Osteoblast (primary cell): ENCODE measurements around the gene CDKN1C. TPM values are rescaled to one million over a fixed set of nuclear protein-coding genes. Genes with fewer than 3 reads are reported as not detected.

Source experiments
- DNase-seq: peaks from one replicate; pipeline ENCODE4 v3.0.0; 2011; ENCODE audit warnings: low spot score, mixed read lengths; ENCODE audit not compliant: insufficient read length; ENCODE audit errors: missing footprints
- H2AFZ ChIP-seq: 2 replicates; pipeline ENCODE4 v1.6.0; 2011; ENCODE audit warnings: mild to moderate bottlenecking, low read length
- H3K27ac ChIP-seq: 2 replicates; pipeline ENCODE4 v1.5.1; 2011; ENCODE audit warnings: mild to moderate bottlenecking, low read depth, low read length, moderate library complexity
- H3K27me3 ChIP-seq: 2 replicates; pipeline ENCODE4 v1.6.0; 2012; ENCODE audit warnings: mild to moderate bottlenecking, control low read depth, inconsistent platforms, low read length, moderate library complexity; ENCODE audit not compliant: insufficient read depth
- H3K36me3 ChIP-seq: 2 replicates; pipeline ENCODE4 v1.5.1; 2011; ENCODE audit warnings: mild to moderate bottlenecking, low read length, control low read depth, moderate library complexity; ENCODE audit not compliant: insufficient read depth
- H3K4me1 ChIP-seq: 2 replicates; pipeline ENCODE4 v1.5.1; 2011; ENCODE audit warnings: mild to moderate bottlenecking, low read length, control low read depth, moderate library complexity; ENCODE audit not compliant: insufficient read depth
- H3K4me2 ChIP-seq: 2 replicates; pipeline ENCODE4 v1.6.0; 2011; ENCODE audit warnings: mild to moderate bottlenecking, low read length; ENCODE audit not compliant: insufficient read depth
- H3K4me3 ChIP-seq: fragments of 200-600 bp; sonication (generic); 3 replicates; pipeline ENCODE4 v1.5.1; 2012; ENCODE audit warnings: mild to moderate bottlenecking, low read length, inconsistent platforms; ENCODE audit not compliant: insufficient read depth
- H3K79me2 ChIP-seq: 2 replicates; pipeline ENCODE4 v1.6.0; 2012; ENCODE audit warnings: mild to moderate bottlenecking, low read length, control low read depth, inconsistent platforms; ENCODE audit not compliant: insufficient read depth
- H3K9me3 ChIP-seq: 2 replicates; pipeline ENCODE4 v1.5.1; 2011; ENCODE audit warnings: low read depth, low read length, control low read depth
- H4K20me1 ChIP-seq: 2 replicates; pipeline ENCODE4 v1.6.0; 2012; ENCODE audit warnings: mild to moderate bottlenecking, low read length, control low read depth; ENCODE audit not compliant: insufficient read depth
- total RNA-seq: library from RNA; depleted of rRNA; stranded (reverse); fragments of >200 nt; gene quantifications from 2 replicates; pipeline ENCODE4 v1.2.3, GENCODE V29; 2012
- TF ChIP-seq, protein P1 (sequence below): IDR thresholded peaks from 2 replicates; pipeline ENCODE4 v1.5.1; 2011; ENCODE audit warnings: mild to moderate bottlenecking, low read depth, low read length, moderate library complexity; ENCODE audit errors: extremely low read depth

The CDKN1C gene
- total RNA-seq, 1 donor = 10.9 TPM

DNA sequence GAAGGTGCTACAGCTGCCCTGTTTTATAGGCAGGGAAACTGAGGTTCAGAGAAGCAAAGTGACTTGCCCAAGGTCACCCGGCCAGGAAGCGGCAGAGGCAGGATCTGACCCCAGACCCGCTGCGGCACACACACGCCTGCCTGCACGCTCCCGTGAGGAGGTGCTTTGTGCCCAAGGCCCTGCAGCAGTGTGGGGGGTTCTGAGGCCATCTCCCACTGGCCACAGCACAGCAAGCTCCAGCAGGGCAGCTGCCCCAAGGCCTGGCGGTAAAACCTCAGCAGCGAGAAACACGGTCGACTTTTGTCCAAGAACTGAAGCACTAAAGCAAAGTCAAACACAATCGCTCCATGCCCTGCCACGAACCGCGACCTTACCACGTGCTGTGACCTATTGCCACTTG is 42.7 kb downstream of the CDKN1C start:
- H4K20me1 ChIP-seq = no peaks in the 10 kb centered on the region
- H3K36me3 ChIP-seq = no peaks in the 10 kb centered on the region
- no peak overlapping the region for H3K27ac ChIP-seq
- TF ChIP-seq, protein P1, sequence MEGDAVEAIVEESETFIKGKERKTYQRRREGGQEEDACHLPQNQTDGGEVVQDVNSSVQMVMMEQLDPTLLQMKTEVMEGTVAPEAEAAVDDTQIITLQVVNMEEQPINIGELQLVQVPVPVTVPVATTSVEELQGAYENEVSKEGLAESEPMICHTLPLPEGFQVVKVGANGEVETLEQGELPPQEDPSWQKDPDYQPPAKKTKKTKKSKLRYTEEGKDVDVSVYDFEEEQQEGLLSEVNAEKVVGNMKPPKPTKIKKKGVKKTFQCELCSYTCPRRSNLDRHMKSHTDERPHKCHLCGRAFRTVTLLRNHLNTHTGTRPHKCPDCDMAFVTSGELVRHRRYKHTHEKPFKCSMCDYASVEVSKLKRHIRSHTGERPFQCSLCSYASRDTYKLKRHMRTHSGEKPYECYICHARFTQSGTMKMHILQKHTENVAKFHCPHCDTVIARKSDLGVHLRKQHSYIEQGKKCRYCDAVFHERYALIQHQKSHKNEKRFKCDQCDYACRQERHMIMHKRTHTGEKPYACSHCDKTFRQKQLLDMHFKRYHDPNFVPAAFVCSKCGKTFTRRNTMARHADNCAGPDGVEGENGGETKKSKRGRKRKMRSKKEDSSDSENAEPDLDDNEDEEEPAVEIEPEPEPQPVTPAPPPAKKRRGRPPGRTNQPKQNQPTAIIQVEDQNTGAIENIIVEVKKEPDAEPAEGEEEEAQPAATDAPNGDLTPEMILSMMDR = no peak
- no peaks in the 10 kb centered on the region for H3K4me1 ChIP-seq
- no peak overlapping the region for H2AFZ ChIP-seq
- no peak overlapping the region for H3K4me3 ChIP-seq
- DNase-seq = no peak
- H3K4me2 ChIP-seq = no peak overlapping the region
- no peaks in the 10 kb centered on the region for H3K79me2 ChIP-seq
- no peaks in the 10 kb centered on the region for H3K9me3 ChIP-seq
- peaks cover 12% of the 10 kb centered on the region for H3K27me3 ChIP-seq

GRCh38 chr11:2841411-2842190 is 44.0 kb downstream of the CDKN1C start:
- no peak overlapping the region for H2AFZ ChIP-seq
- peaks cover 14% of the 10 kb centered on the region for H3K27me3 ChIP-seq
- H4K20me1 ChIP-seq = no peaks in the 10 kb centered on the region
- DNase-seq = no peak
- TF ChIP-seq, protein P1 = no peak
- no peaks in the 10 kb centered on the region for H3K79me2 ChIP-seq
- no peak overlapping the region for H3K4me2 ChIP-seq
- no peaks in the 10 kb centered on the region for H3K4me1 ChIP-seq
- H3K9me3 ChIP-seq = no peaks in the 10 kb centered on the region
- no peaks in the 10 kb centered on the region for H3K36me3 ChIP-seq
- no peak overlapping the region for H3K4me3 ChIP-seq
- H3K27ac ChIP-seq = no peak overlapping the region

- no peak overlapping the region for H2AFZ ChIP-seq
- H3K79me2 ChIP-seq = no peaks in the 10 kb centered on the region
- H3K27ac ChIP-seq = no peak overlapping the region
- no peaks in the 10 kb centered on the region for H3K9me3 ChIP-seq
- H3K27me3 ChIP-seq = peaks cover 17% of the 10 kb centered on the region
- DNase-seq = no peak
- TF ChIP-seq, protein P1 = no peak
- no peaks in the 10 kb centered on the region for H3K4me1 ChIP-seq
- no peaks in the 10 kb centered on the region for H3K36me3 ChIP-seq
- H3K4me3 ChIP-seq = no peak overlapping the region
- H3K4me2 ChIP-seq = no peak overlapping the region
- H4K20me1 ChIP-seq = no peaks in the 10 kb centered on the region
Observed at GRCh38 chr11:2839395-2839943, 46.1 kb downstream of the CDKN1C start.

DNA sequence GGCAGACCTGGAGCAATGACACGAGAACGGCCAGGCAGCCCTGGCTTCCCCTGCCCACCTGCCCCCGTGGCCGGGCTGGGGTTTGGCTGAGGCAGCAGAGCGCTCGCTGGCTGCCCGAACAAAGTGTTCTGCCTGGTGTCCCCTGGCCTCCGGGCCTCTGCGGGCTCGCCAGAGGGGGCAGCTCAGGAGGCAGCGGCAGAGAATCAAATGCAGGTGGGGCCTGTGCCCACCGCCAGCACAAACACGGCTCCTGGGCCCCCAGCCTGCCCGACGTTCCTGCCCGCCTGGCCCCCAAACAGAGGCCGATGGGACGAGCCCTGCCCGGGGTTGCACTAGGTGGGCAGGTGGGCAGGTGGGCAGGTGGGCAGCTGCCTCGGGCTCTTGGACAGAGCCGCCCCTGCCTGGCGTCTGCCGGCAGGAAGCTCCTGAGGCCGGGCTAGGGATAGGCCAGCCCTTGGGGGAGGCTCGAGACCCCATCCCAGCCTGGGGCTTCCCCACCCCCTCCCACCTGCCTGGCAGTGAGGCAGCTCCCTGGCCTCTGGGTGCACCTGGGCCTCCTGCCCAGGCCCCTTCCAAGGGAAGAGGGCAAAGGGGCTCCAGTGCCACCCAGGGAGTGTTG is 46.8 kb downstream of the CDKN1C start:
- Histone ChIP-seq H3K4me3 (no peak overlapping the region), H2AFZ (no peak overlapping the region), H4K20me1 (no peaks in the 10 kb centered on the region), H3K9me3 (no peaks in the 10 kb centered on the region), H3K4me2 (no peak overlapping the region), H3K27ac (no peak overlapping the region), H3K36me3 (no peaks in the 10 kb centered on the region), H3K27me3 (peaks cover 17% of the 10 kb centered on the region), H3K79me2 (no peaks in the 10 kb centered on the region), H3K4me1 (no peaks in the 10 kb centered on the region)
- TF ChIP-seq, protein P1 = no peak
- DNase-seq = no peak
